ENCODE measurements around the gene MFRP.

DNA sequence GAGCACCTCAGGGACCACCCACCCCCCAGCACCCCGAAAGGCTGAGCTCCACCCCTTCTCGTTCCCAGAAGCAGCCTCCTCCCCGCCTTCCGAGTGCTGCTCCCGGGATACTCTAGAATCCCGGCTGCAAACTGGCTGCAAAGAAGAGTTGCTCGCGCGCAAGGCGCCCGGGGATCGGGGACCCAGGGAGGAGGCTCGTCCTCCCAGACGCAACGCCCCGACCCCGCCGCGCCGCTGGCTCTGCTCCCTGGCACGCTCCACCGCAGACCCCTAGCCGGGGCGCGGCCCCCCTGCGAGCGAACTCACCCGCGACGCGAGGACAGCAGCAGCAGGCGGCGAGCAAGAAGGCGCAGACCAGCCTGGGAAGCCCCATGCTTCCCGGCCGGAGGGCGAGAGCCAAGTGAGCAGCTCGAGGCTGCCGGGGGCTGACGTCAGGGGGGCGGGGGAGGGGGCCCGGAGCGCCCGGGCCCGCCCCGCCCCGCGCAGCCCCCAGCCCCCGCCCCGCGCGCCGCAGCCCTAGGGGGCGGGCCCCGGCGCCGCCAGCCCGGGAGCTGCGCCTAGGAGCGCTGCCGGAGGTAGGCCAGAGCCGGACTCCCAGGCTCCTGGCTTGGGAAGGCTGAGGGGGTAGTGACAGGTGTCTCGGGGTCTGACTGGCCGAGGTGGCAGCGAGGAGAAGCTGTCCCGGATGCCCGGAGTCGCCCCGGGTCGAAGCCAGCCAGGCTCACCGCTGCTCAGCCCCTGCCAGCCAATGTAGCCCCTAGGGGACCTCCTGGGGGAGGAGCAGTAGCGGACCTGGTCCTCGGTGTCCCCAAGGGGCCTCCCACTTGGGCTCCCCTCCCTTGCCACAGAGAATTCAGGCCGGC, 29.5 kb downstream of the MFRP start, which contains the start of gene MCAM:
- TF ChIP-seq, protein P1, sequence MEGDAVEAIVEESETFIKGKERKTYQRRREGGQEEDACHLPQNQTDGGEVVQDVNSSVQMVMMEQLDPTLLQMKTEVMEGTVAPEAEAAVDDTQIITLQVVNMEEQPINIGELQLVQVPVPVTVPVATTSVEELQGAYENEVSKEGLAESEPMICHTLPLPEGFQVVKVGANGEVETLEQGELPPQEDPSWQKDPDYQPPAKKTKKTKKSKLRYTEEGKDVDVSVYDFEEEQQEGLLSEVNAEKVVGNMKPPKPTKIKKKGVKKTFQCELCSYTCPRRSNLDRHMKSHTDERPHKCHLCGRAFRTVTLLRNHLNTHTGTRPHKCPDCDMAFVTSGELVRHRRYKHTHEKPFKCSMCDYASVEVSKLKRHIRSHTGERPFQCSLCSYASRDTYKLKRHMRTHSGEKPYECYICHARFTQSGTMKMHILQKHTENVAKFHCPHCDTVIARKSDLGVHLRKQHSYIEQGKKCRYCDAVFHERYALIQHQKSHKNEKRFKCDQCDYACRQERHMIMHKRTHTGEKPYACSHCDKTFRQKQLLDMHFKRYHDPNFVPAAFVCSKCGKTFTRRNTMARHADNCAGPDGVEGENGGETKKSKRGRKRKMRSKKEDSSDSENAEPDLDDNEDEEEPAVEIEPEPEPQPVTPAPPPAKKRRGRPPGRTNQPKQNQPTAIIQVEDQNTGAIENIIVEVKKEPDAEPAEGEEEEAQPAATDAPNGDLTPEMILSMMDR (conservative IDR thresholded peaks at IDR 0.05; ENCODE audit: low read depth, low read length) = no peak
- no peak for TF ChIP-seq EZH2 (IDR thresholded peaks at IDR 0.05; ENCODE audit: low read length, unreplicated experiment)
